Mesothelial cell of epicardium (in vitro differentiated cells): Measurements from ENCODE around the gene RCVRN. TPM values are rescaled to one million over a fixed set of nuclear protein-coding genes. Genes with fewer than 3 reads are reported as not detected.

Source experiments
- DNase-seq, 2 experiments: peaks; one replicate each; pipeline ENCODE4 v3.0.0; 2021; ENCODE audit warnings: low spot score in 2 of 2; ENCODE audit not compliant: unreplicated experiment in 2 of 2
- H3K27ac Mint-ChIP-seq: 2 replicates; pipeline ENCODE4 v1.8.0; 2021; ENCODE audit warnings: mixed read lengths
- H3K27me3 Mint-ChIP-seq: 2 replicates; pipeline ENCODE4 v1.8.0; 2021; ENCODE audit warnings: low read depth, mixed read lengths
- H3K36me3 Mint-ChIP-seq: 2 replicates; pipeline ENCODE4 v1.8.0; 2021; ENCODE audit warnings: mixed read lengths
- H3K4me1 Mint-ChIP-seq: 2 replicates; pipeline ENCODE4 v1.8.0; 2021; ENCODE audit warnings: mixed read lengths
- H3K4me3 Mint-ChIP-seq: 2 replicates; pipeline ENCODE4 v1.8.0; 2021; ENCODE audit warnings: mild to moderate bottlenecking, moderate library complexity, mixed read lengths
- H3K9me3 Mint-ChIP-seq: 2 replicates; pipeline ENCODE4 v1.8.0; 2021; ENCODE audit warnings: mixed read lengths
- CTCF ChIP-seq: fragments of 200-600 bp; sonication (generic); IDR thresholded peaks from one replicate; pipeline ENCODE4 v1.5.0; 2021; ENCODE audit warnings: antibody characterized with exemption; ENCODE audit not compliant: unreplicated experiment
- total RNA-seq: library from RNA; stranded (reverse); gene quantifications from 3 replicates; pipeline ENCODE4 v1.2.1, GENCODE V29; 2021

RCVRN gene
- total RNA-seq, 1 donor from 2014 or later, result 1.8 TPM

- Mint-ChIP-seq H3K27ac (no peak overlapping the region), H3K9me3 (no peaks in the 10 kb centered on the region), H3K36me3 (peaks cover 26% of the 10 kb centered on the region), H3K4me3 (no peak overlapping the region), H3K27me3 (no peaks in the 10 kb centered on the region), H3K4me1 (peaks cover 2% of the 10 kb centered on the region)
- TF ChIP-seq CTCF, result no peak
- no peak for DNase-seq
Observed at GRCh38 chr17:9942885-9943284, 37.8 kb upstream of the RCVRN start.

- Mint-ChIP-seq H3K4me1 (peaks cover 2% of the 10 kb centered on the region), H3K4me3 (no peak overlapping the region)
- no peak for DNase-seq
Observed at GRCh38 chr17:9941305-9941704, 36.2 kb upstream of the RCVRN start.

GRCh38 chr17:9940841-9941240 is 35.8 kb upstream of the RCVRN start:
- no peak overlapping the region for H3K27ac Mint-ChIP-seq
- H3K9me3 Mint-ChIP-seq, result no peaks in the 10 kb centered on the region
- peaks cover 2% of the 10 kb centered on the region for H3K4me1 Mint-ChIP-seq
- H3K27me3 Mint-ChIP-seq, result no peaks in the 10 kb centered on the region
- DNase-seq, result no peak
- no peak overlapping the region for H3K4me3 Mint-ChIP-seq
- H3K36me3 Mint-ChIP-seq, result peaks cover 29% of the 10 kb centered on the region
- no peak for TF ChIP-seq CTCF

More at GRCh38 chr17:9941305-9941704, 36.2 kb upstream of the RCVRN start:
- Mint-ChIP-seq H3K27me3 (no peaks in the 10 kb centered on the region), H3K9me3 (no peaks in the 10 kb centered on the region), H3K27ac (no peak overlapping the region), H3K36me3 (peaks cover 29% of the 10 kb centered on the region)
- TF ChIP-seq CTCF, result no peak

GRCh38 chr17:9938764-9939163 is 33.7 kb upstream of the RCVRN start:
- Mint-ChIP-seq H3K36me3 (peaks cover 30% of the 10 kb centered on the region), H3K4me1 (no peaks in the 10 kb centered on the region), H3K4me3 (no peak overlapping the region), H3K27me3 (no peaks in the 10 kb centered on the region), H3K9me3 (no peaks in the 10 kb centered on the region), H3K27ac (no peak overlapping the region)
- DNase-seq, result no peak
- no peak for TF ChIP-seq CTCF

- Mint-ChIP-seq H3K4me1 (no peaks in the 10 kb centered on the region), H3K27me3 (no peaks in the 10 kb centered on the region), H3K36me3 (peaks cover 31% of the 10 kb centered on the region), H3K9me3 (no peaks in the 10 kb centered on the region), H3K4me3 (no peak overlapping the region), H3K27ac (no peak overlapping the region)
- TF ChIP-seq CTCF, result no peak
- no peak for DNase-seq
Observed at GRCh38 chr17:9937901-9938300, 32.8 kb upstream of the RCVRN start.

- DNase-seq, result no peak
- Mint-ChIP-seq H3K36me3 (peaks cover 26% of the 10 kb centered on the region), H3K27ac (no peak overlapping the region), H3K27me3 (no peaks in the 10 kb centered on the region), H3K4me1 (no peaks in the 10 kb centered on the region), H3K4me3 (no peak overlapping the region), H3K9me3 (no peaks in the 10 kb centered on the region)
- TF ChIP-seq CTCF, result no peak
Observed at GRCh38 chr17:9937241-9937761, 32.2 kb upstream of the RCVRN start.
